ENCODE results near the gene CDSN. TPM values are rescaled to one million over a fixed set of nuclear protein-coding genes. Genes with fewer than 3 reads are reported as not detected.

CDSN gene
- total RNA-seq, 1 donor from 2014 or later = not detected

GRCh38 chr6:31158140-31158862 is 38.1 kb upstream of the CDSN start, which contains the start of gene TCF19:
TSS of gene TCF19 (plus strand) at chr6:31158589. CDS start at chr6:31159470, 881 bp downstream.
- peaks cover 29% of the 10 kb centered on the region for H3K4me1 Mint-ChIP-seq (ENCODE audit: low read depth)
- H3K27ac Mint-ChIP-seq = peak within 1 kb of the TSS; percentile 75
- peak within 1 kb of the TSS; percentile 82 for H3K4me3 Mint-ChIP-seq
- H3K9me3 Mint-ChIP-seq = no peaks in the 10 kb centered on the region
- no peaks in the 10 kb centered on the region for H3K27me3 Mint-ChIP-seq (ENCODE audit: insufficient read depth)
- peak; percentile 99 for DNase-seq (ENCODE audit: low spot score)
- peaks cover 30% of the 10 kb centered on the region for H3K36me3 Mint-ChIP-seq (ENCODE audit: low read depth)
- intact Hi-C loops (cut with micrococcal nuclease) = loop anchor here (1.0 to 5.0 kb wide), 17 partner anchors 21 to 1037 kb away; partner anchors contain the start of genes ABCF1, BAG6, DDX39B and GNL1

- H3K27ac Mint-ChIP-seq = peak within 1 kb of the TSS; percentile 75
- H3K36me3 Mint-ChIP-seq (ENCODE audit: low read depth) = peaks cover 30% of the 10 kb centered on the region
- H3K27me3 Mint-ChIP-seq (ENCODE audit: insufficient read depth) = no peaks in the 10 kb centered on the region
- H3K4me3 Mint-ChIP-seq = peak within 1 kb of the TSS; percentile 82
- DNase-seq (ENCODE audit: low spot score) = no peak
- peaks cover 24% of the 10 kb centered on the region for H3K4me1 Mint-ChIP-seq (ENCODE audit: low read depth)
- intact Hi-C loops (cut with micrococcal nuclease) = loop anchor here (1.0 to 5.0 kb wide), 17 partner anchors 20 to 1038 kb away; partner anchors contain the start of genes ABCF1, BAG6, DDX39B and GNL1
- H3K9me3 Mint-ChIP-seq = no peaks in the 10 kb centered on the region
Measured at GRCh38 chr6:31157513-31158139, 37.4 kb upstream of the CDSN start, which contains the start of gene CCHCR1. TSS of gene CCHCR1 (minus strand) at chr6:31157802. CDS start at chr6:31157600, 202 bp downstream.

GRCh38 chr6:31156641-31157040 is 36.4 kb upstream of the CDSN start:
- H3K9me3 Mint-ChIP-seq = no peaks in the 10 kb centered on the region
- no peak overlapping the region for H3K27ac Mint-ChIP-seq
- intact Hi-C loops (cut with micrococcal nuclease) = loop anchor here (5.0 kb wide), 1 partner anchor 386 kb away; the partner anchor contains the start of gene DDX39B
- DNase-seq (ENCODE audit: low spot score) = no peak
- peaks cover 24% of the 10 kb centered on the region for H3K4me1 Mint-ChIP-seq (ENCODE audit: low read depth)
- H3K36me3 Mint-ChIP-seq (ENCODE audit: low read depth) = peaks cover 26% of the 10 kb centered on the region
- no peaks in the 10 kb centered on the region for H3K27me3 Mint-ChIP-seq (ENCODE audit: insufficient read depth)
- peak overlapping the region; percentile 82 for H3K4me3 Mint-ChIP-seq

- no peaks in the 10 kb centered on the region for H3K27me3 Mint-ChIP-seq (ENCODE audit: insufficient read depth)
- peaks cover 18% of the 10 kb centered on the region for H3K4me1 Mint-ChIP-seq (ENCODE audit: low read depth)
- H3K27ac Mint-ChIP-seq = no peak overlapping the region
- no peak for DNase-seq (ENCODE audit: low spot score)
- intact Hi-C loops (cut with micrococcal nuclease) = no loop called here
- no peak overlapping the region for H3K4me3 Mint-ChIP-seq
- H3K36me3 Mint-ChIP-seq (ENCODE audit: low read depth) = peaks cover 30% of the 10 kb centered on the region
- no peaks in the 10 kb centered on the region for H3K9me3 Mint-ChIP-seq
Measured at GRCh38 chr6:31154436-31154835, 34.2 kb upstream of the CDSN start.

GRCh38 chr6:31152781-31153180 is 32.5 kb upstream of the CDSN start:
- no peak for DNase-seq (ENCODE audit: low spot score)
- Mint-ChIP-seq H3K4me1 (ENCODE audit: low read depth) (peaks cover 11% of the 10 kb centered on the region), H3K9me3 (no peaks in the 10 kb centered on the region), H3K27ac (no peak overlapping the region), H3K27me3 (ENCODE audit: insufficient read depth) (no peaks in the 10 kb centered on the region), H3K4me3 (no peak overlapping the region), H3K36me3 (ENCODE audit: low read depth) (peaks cover 25% of the 10 kb centered on the region)
- intact Hi-C loops (cut with micrococcal nuclease) = no loop called here

GRCh38 chr6:31149827-31150447 is 29.7 kb upstream of the CDSN start:
- Mint-ChIP-seq H3K36me3 (ENCODE audit: low read depth) (peaks cover 21% of the 10 kb centered on the region), H3K4me1 (ENCODE audit: low read depth) (no peaks in the 10 kb centered on the region), H3K27me3 (ENCODE audit: insufficient read depth) (no peaks in the 10 kb centered on the region), H3K9me3 (no peaks in the 10 kb centered on the region), H3K27ac (no peak overlapping the region), H3K4me3 (no peak overlapping the region)
- intact Hi-C loops (cut with micrococcal nuclease) = no loop called here
- no peak for DNase-seq (ENCODE audit: low spot score)

GRCh38 chr6:31145386-31145785 is 25.1 kb upstream of the CDSN start:
- H3K27me3 Mint-ChIP-seq (ENCODE audit: insufficient read depth) = no peaks in the 10 kb centered on the region
- no peak overlapping the region for H3K27ac Mint-ChIP-seq
- intact Hi-C loops (cut with micrococcal nuclease) = no loop called here
- no peaks in the 10 kb centered on the region for H3K9me3 Mint-ChIP-seq
- no peaks in the 10 kb centered on the region for H3K4me1 Mint-ChIP-seq (ENCODE audit: low read depth)
- H3K36me3 Mint-ChIP-seq (ENCODE audit: low read depth) = peaks cover 3% of the 10 kb centered on the region
- no peak overlapping the region for H3K4me3 Mint-ChIP-seq
- no peak for DNase-seq (ENCODE audit: low spot score)

- Mint-ChIP-seq H3K36me3 (ENCODE audit: low read depth) (peaks cover 3% of the 10 kb centered on the region), H3K4me3 (no peak overlapping the region), H3K27me3 (ENCODE audit: insufficient read depth) (no peaks in the 10 kb centered on the region), H3K4me1 (ENCODE audit: low read depth) (no peaks in the 10 kb centered on the region), H3K27ac (no peak overlapping the region), H3K9me3 (no peaks in the 10 kb centered on the region)
- DNase-seq (ENCODE audit: low spot score) = no peak
- intact Hi-C loops (cut with micrococcal nuclease) = no loop called here
Measured at GRCh38 chr6:31144970-31145340, 24.7 kb upstream of the CDSN start.

GRCh38 chr6:31144296-31144969 is 24.2 kb upstream of the CDSN start:
- intact Hi-C loops (cut with micrococcal nuclease) = no loop called here
- no peak overlapping the region for H3K4me3 Mint-ChIP-seq
- DNase-seq (ENCODE audit: low spot score) = no peak
- H3K27me3 Mint-ChIP-seq (ENCODE audit: insufficient read depth) = no peaks in the 10 kb centered on the region
- H3K4me1 Mint-ChIP-seq (ENCODE audit: low read depth) = no peaks in the 10 kb centered on the region
- H3K9me3 Mint-ChIP-seq = no peaks in the 10 kb centered on the region
- H3K36me3 Mint-ChIP-seq (ENCODE audit: low read depth) = peaks cover 1% of the 10 kb centered on the region
- no peak overlapping the region for H3K27ac Mint-ChIP-seq

- Mint-ChIP-seq H3K36me3 (ENCODE audit: low read depth) (peaks cover 1% of the 10 kb centered on the region), H3K27me3 (ENCODE audit: insufficient read depth) (peaks cover 3% of the 10 kb centered on the region), H3K9me3 (no peaks in the 10 kb centered on the region), H3K4me1 (ENCODE audit: low read depth) (no peaks in the 10 kb centered on the region), H3K27ac (no peak overlapping the region), H3K4me3 (no peak overlapping the region)
- no peak for DNase-seq (ENCODE audit: low spot score)
- intact Hi-C loops (cut with micrococcal nuclease) = no loop called here
Measured at GRCh38 chr6:31143148-31143547, 22.9 kb upstream of the CDSN start.

- H3K4me1 Mint-ChIP-seq (ENCODE audit: low read depth) = peaks cover 6% of the 10 kb centered on the region
- H3K9me3 Mint-ChIP-seq = no peaks in the 10 kb centered on the region
- no peak for DNase-seq (ENCODE audit: low spot score)
- peaks cover 1% of the 10 kb centered on the region for H3K36me3 Mint-ChIP-seq (ENCODE audit: low read depth)
- intact Hi-C loops (cut with micrococcal nuclease) = no loop called here
- H3K4me3 Mint-ChIP-seq = no peak overlapping the region
- H3K27ac Mint-ChIP-seq = no peak overlapping the region
- H3K27me3 Mint-ChIP-seq (ENCODE audit: insufficient read depth) = peaks cover 3% of the 10 kb centered on the region
Measured at GRCh38 chr6:31142361-31142761, 22.1 kb upstream of the CDSN start.

GRCh38 chr6:31140643-31141042 is 20.4 kb upstream of the CDSN start:
- Mint-ChIP-seq H3K4me3 (no peak overlapping the region), H3K27me3 (ENCODE audit: insufficient read depth) (peaks cover 3% of the 10 kb centered on the region), H3K4me1 (ENCODE audit: low read depth) (peaks cover 8% of the 10 kb centered on the region), H3K27ac (no peak overlapping the region), H3K36me3 (ENCODE audit: low read depth) (no peaks in the 10 kb centered on the region), H3K9me3 (no peaks in the 10 kb centered on the region)
- DNase-seq (ENCODE audit: low spot score) = no peak
- intact Hi-C loops (cut with micrococcal nuclease) = no loop called here
